ENCODE data around the gene TMEM40.
A peak's percentile ranks its signal among the peaks of the same experiment; 100 is the strongest.

Gene TMEM40

GRCh38 chr3:12748477-12748876 is 10.6 kb downstream of the TMEM40 start:
- H3K4me1 ChIP-seq = peaks cover 19 to 30% (median 22%) of the 10 kb centered on the region in 10 experiments
- H3K9ac ChIP-seq = no peak overlapping the region
- 0 out of 22 replicates have a peak overlapping the region, but pooled peaks of 1 of the 11 experiments have one; percentile 45 for H3K4me2 ChIP-seq
- no peaks in the 10 kb centered on the region for H3K9me3 ChIP-seq (replicated peaks in 1 of 11)
- H3K4me3 ChIP-seq = no peak overlapping the region
- no peaks in the 10 kb centered on the region for H3K27me3 ChIP-seq
- H4K20me1 ChIP-seq = no peaks in the 10 kb centered on the region
- H3K27ac ChIP-seq = no peak overlapping the region
- no peaks in the 10 kb centered on the region for H3K36me3 ChIP-seq
- TF ChIP-seq Cebpa-rat (IDR thresholded peaks at IDR 0.05) = no peak

- H3K9me3 ChIP-seq (replicated peaks in 1 of 11) = no peaks in the 10 kb centered on the region
- no peak overlapping the region for H3K27ac ChIP-seq
- no peaks in the 10 kb centered on the region for H3K27me3 ChIP-seq
- H3K4me1 ChIP-seq = peaks cover 19 to 24% (median 22%) of the 10 kb centered on the region in 10 experiments
- H3K4me3 ChIP-seq = no peak overlapping the region
- no peak overlapping the region for H3K4me2 ChIP-seq
- H3K36me3 ChIP-seq = no peaks in the 10 kb centered on the region
- no peaks in the 10 kb centered on the region for H4K20me1 ChIP-seq
- no peak for TF ChIP-seq Cebpa-rat (IDR thresholded peaks at IDR 0.05)
- no peak overlapping the region for H3K9ac ChIP-seq
These were observed 12.6 kb downstream of the TMEM40 start for GRCh38 chr3:12746419-12746818.

- Histone ChIP-seq H4K20me1 (no peaks in the 10 kb centered on the region), H3K27me3 (no peaks in the 10 kb centered on the region), H3K4me3 (no peak overlapping the region), H3K36me3 (no peaks in the 10 kb centered on the region), H3K27ac (no peak overlapping the region), H3K4me2 (no peak overlapping the region), H3K9ac (no peak overlapping the region), H3K4me1 (peaks cover 5 to 13% (median 6%) of the 10 kb centered on the region in 10 experiments), H3K9me3 (replicated peaks in 1 of 11) (no peaks in the 10 kb centered on the region)
- no peak for TF ChIP-seq Cebpa-rat (IDR thresholded peaks at IDR 0.05)
These were observed 14.7 kb downstream of the TMEM40 start for GRCh38 chr3:12744326-12744725.

DNA sequence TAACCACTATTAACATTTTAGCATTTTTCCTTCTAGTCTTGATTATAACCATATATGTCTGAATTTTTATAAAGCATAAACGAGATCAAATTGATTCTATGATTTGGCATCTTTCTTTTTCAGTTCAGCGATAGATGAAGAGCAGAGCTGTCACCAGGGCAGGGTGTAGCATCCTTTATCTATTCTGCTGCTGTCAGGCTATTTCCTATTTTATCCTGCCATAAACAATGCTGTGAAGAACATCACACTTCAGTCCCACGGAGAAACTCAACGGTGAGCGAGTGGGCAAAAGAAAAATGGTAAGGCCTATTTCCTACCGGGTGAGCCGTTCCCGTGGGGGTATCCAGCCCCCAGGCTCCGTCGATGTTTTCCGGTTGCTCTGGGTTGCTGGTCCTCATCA is 15.5 kb downstream of the TMEM40 start:
- Histone ChIP-seq H3K4me2 (no peak overlapping the region), H3K27ac (no peak overlapping the region), H3K9ac (no peak overlapping the region), H3K36me3 (no peaks in the 10 kb centered on the region), H3K4me1 (peaks cover 0 to 7% (median 0%) of the 10 kb centered on the region in 10 experiments; a peak in 4 of 20 replicates), H4K20me1 (no peaks in the 10 kb centered on the region), H3K4me3 (no peak overlapping the region), H3K27me3 (no peaks in the 10 kb centered on the region), H3K9me3 (replicated peaks in 1 of 11) (no peaks in the 10 kb centered on the region)
- TF ChIP-seq Cebpa-rat (IDR thresholded peaks at IDR 0.05) = no peak

DNA sequence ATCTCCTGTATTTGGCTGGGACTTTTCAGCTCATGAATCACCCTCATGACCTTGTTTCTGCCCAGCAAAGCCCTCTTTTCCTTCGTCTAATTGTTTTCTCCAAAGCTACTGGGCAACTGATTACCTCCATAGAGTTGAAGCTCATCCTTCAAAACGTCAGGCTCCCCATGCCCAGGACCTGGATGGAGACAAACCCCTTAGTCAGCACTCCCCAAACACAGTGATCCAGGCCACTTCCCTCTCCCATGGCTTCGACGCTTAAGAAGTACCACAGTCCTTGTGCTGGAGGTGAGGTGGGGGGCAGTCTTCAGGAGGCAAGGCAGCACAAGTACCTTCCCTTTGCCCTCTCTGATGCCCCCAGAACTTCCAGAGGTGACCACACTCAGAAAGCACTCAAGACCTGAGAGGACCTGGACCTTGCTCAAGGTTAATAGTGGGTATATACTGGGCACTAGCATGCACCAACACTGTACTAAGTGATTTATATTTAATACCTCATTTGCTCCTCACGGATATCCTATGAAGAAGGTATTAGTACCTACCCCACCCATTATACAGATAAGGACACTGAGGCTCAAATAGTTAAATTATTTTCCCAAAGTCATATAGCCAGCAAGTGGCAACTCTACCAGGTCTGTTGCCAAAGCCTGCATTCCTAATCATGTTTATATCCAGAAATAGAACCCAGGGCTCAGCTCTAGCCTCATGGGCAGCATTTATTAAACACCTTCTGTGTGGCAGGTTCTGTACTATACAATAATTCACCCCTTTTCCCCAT is 16.5 kb downstream of the TMEM40 start:
- Histone ChIP-seq H3K27ac (no peak overlapping the region), H3K4me2 (no peak overlapping the region), H3K4me3 (no peak overlapping the region), H3K9me3 (replicated peaks in 1 of 11) (no peaks in the 10 kb centered on the region), H3K9ac (no peak overlapping the region), H4K20me1 (no peaks in the 10 kb centered on the region), H3K4me1 (peaks cover 0 to 10% (median 0%) of the 10 kb centered on the region in 10 experiments; a peak in 3 of 20 replicates), H3K27me3 (no peaks in the 10 kb centered on the region), H3K36me3 (no peaks in the 10 kb centered on the region)
- no peak for TF ChIP-seq Cebpa-rat (IDR thresholded peaks at IDR 0.05)

DNA sequence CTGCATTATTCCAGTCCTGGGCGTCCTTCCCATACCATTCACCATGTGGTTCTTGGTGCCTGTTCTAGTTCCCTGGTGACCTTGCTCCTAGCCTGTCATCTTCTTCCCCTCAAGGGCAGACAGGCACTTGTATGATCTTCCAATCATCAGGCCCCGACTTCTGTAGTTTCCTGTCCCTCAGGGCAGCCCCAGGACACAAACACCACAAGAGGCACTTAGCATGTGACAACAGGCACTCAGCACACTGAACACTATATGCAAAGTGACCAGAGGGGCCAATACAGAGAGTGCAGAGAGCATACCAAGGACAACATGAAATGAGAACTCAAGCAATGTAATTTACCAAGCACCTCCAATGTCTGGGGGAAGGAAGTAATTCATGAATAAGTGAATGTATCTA is 17.9 kb downstream of the TMEM40 start:
- H3K4me1 ChIP-seq = peaks cover 0 to 14% (median 0%) of the 10 kb centered on the region in 10 experiments; a peak in 3 of 20 replicates
- H3K4me3 ChIP-seq = no peak overlapping the region
- H3K9me3 ChIP-seq (replicated peaks in 1 of 11) = no peaks in the 10 kb centered on the region
- no peaks in the 10 kb centered on the region for H3K27me3 ChIP-seq
- H3K27ac ChIP-seq = no peak overlapping the region
- no peak overlapping the region for H3K9ac ChIP-seq
- no peaks in the 10 kb centered on the region for H3K36me3 ChIP-seq
- TF ChIP-seq Cebpa-rat (IDR thresholded peaks at IDR 0.05) = no peak
- no peaks in the 10 kb centered on the region for H4K20me1 ChIP-seq
- peak overlapping the region in 1 of 11 experiments; percentile 57; a peak in 2 of 22 replicates for H3K4me2 ChIP-seq

GRCh38 chr3:12737833-12738232 is 21.2 kb downstream of the TMEM40 start:
- Histone ChIP-seq H3K4me2 (peak overlapping the region in 1 of 11 experiments; percentile 14; a peak in 1 of 22 replicates), H3K9me3 (replicated peaks in 1 of 11) (no peaks in the 10 kb centered on the region), H4K20me1 (no peaks in the 10 kb centered on the region), H3K27ac (no peak overlapping the region), H3K27me3 (no peaks in the 10 kb centered on the region), H3K9ac (no peak overlapping the region), H3K4me3 (no peak overlapping the region), H3K4me1 (peaks cover 0 to 33% (median 0%) of the 10 kb centered on the region in 10 experiments; a peak in 3 of 20 replicates), H3K36me3 (no peaks in the 10 kb centered on the region)
- no peak for TF ChIP-seq Cebpa-rat (IDR thresholded peaks at IDR 0.05)

GRCh38 chr3:12737319-12737718 is 21.7 kb downstream of the TMEM40 start:
- Histone ChIP-seq H3K4me2 (peak overlapping the region in 1 of 11 experiments; percentile 14; a peak in 1 of 22 replicates), H3K27me3 (no peaks in the 10 kb centered on the region), H3K9ac (no peak overlapping the region), H3K9me3 (replicated peaks in 1 of 11) (no peaks in the 10 kb centered on the region; a peak in 1 of 22 replicates), H3K27ac (no peak overlapping the region), H4K20me1 (no peaks in the 10 kb centered on the region), H3K4me1 (peaks cover 0 to 34% (median 0%) of the 10 kb centered on the region in 10 experiments; a peak in 3 of 20 replicates), H3K36me3 (no peaks in the 10 kb centered on the region), H3K4me3 (no peak overlapping the region)
- no peak for TF ChIP-seq Cebpa-rat (IDR thresholded peaks at IDR 0.05)

DNA sequence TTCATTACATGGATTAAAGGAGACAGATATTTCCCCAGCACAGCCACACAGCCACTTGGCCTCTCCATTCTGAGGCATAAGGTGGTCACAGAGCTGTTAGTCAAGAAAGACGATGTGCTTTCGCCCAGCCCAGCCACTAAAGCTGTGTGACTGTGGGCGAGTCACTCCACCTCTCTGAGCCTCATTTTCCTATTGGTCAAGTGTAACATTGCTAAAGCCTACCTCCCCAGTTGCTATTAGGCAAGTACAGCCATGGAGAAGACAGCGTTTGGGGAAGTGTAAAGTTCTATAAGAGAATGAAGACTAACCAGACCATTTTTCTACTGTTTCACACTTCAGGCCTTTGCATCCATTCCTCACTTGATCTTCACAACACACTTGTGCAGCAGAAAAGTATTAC is 24.1 kb downstream of the TMEM40 start:
- no peak for TF ChIP-seq Cebpa-rat (IDR thresholded peaks at IDR 0.05)
- Histone ChIP-seq H3K4me3 (no peak overlapping the region), H4K20me1 (no peaks in the 10 kb centered on the region), H3K36me3 (no peaks in the 10 kb centered on the region), H3K4me1 (peaks cover 0 to 51% (median 10%) of the 10 kb centered on the region in 10 experiments; a peak in 16 of 20 replicates), H3K27me3 (no peaks in the 10 kb centered on the region), H3K9ac (no peak overlapping the region), H3K9me3 (replicated peaks in 1 of 11) (no peaks in the 10 kb centered on the region; a peak in 1 of 22 replicates), H3K4me2 (peak overlapping the region in 1 of 11 experiments; percentile 49; a peak in 2 of 22 replicates), H3K27ac (no peak overlapping the region)

Data from BLaER1 treated with 17β-estradiol and CSF1 and Interleukin-3, amounts not matched to agents 10 nM and 100 nM (cell line).